SK-N-SH (cell line): ENCODE data around the gene CDIPT. TPM values are rescaled to one million over a fixed set of nuclear protein-coding genes. Genes with fewer than 3 reads are reported as not detected.

Source experiments
- CTCF ChIA-PET: fragments of 300-600, 350-600 bp; formaldehyde crosslinking; extraction: SDS; loops from one replicate; lab custom pipeline; 2021; lab: Yijun Ruan, JAX
- POLR2A ChIA-PET: fragments of 350-600 bp; sonication (Branson Sonifier 250); formaldehyde crosslinking; extraction: SDS; loops from one replicate; lab custom pipeline; 2020; ENCODE audit warnings: antibody characterized with exemption, inconsistent platforms; lab: Yijun Ruan, JAX
- DNase-seq: peaks from one replicate; pipeline ENCODE4 v3.0.0; 2012
- H2AFZ ChIP-seq: fragments of 200-600 bp; sonication (generic); 2 replicates; pipeline ENCODE4 v1.8.1; 2016; ENCODE audit warnings: antibody characterized with exemption, mild to moderate bottlenecking, low read depth
- H3F3A ChIP-seq: fragments of 200-600 bp; sonication (generic); replicated peaks from 2 replicates; pipeline ENCODE3; 2016; ENCODE audit warnings: antibody characterized with exemption, mild to moderate bottlenecking; ENCODE audit not compliant: insufficient read depth
- H3K27ac ChIP-seq, 2 experiments: fragments of 200-500 bp in 1 of 2; fragments of 200-600 bp in 1 of 2; sonication (Bioruptor generic) in 1 of 2; sonication (generic), shearing (Covaris generic) in 1 of 2; 2 replicates each; pipeline versions ENCODE4 v1.5.1 to v1.6.1; 2014 to 2016; ENCODE audit warnings: low read depth in 2 of 2, inconsistent platforms in 1 of 2, low read length in 1 of 2, mild to moderate bottlenecking in 1 of 2, mixed read lengths in 1 of 2
- H3K27me3 ChIP-seq: fragments of 200-600 bp; sonication (generic), shearing (Covaris generic); 2 replicates; pipeline ENCODE4 v1.6.1; 2016; ENCODE audit warnings: mixed run types; ENCODE audit not compliant: insufficient read depth
- H3K36me3 ChIP-seq, 2 experiments: fragments of 200-500 bp in 1 of 2; fragments of 200-600 bp in 1 of 2; sonication (Bioruptor generic) in 1 of 2; sonication (generic) in 1 of 2; replicated peaks in 1 of 2; 2 replicates each; pipeline versions ENCODE3 to v1.5.1; 2014 to 2016; ENCODE audit warnings: low read length in 1 of 2, mild to moderate bottlenecking in 1 of 2; ENCODE audit not compliant: insufficient read depth in 2 of 2, control insufficient read depth in 1 of 2
- H3K4me1 ChIP-seq, 2 experiments: fragments of 200-500 bp in 1 of 2; fragments of 200-600 bp in 1 of 2; sonication (Bioruptor generic) in 1 of 2; sonication (generic), shearing (Covaris generic) in 1 of 2; 2 replicates each; pipeline versions ENCODE4 v1.5.1 to v1.6.1; 2014 to 2016; ENCODE audit warnings: low read depth in 1 of 2, low read length in 1 of 2, mixed run types in 1 of 2; ENCODE audit not compliant: insufficient read depth in 2 of 2, control insufficient read depth in 1 of 2
- H3K4me2 ChIP-seq: fragments of 200-600 bp; sonication (generic), shearing (Covaris generic); 2 replicates; pipeline ENCODE4 v1.6.1; 2017; ENCODE audit warnings: mixed run types
- H3K4me3 ChIP-seq, 2 experiments: fragments of 200-500 bp in 1 of 2; fragments of 200-600 bp in 1 of 2; sonication (Bioruptor generic) in 1 of 2; sonication (generic), shearing (Covaris generic) in 1 of 2; 2 replicates each; pipeline versions ENCODE4 v1.5.1 to v1.8.1; 2014 to 2016; ENCODE audit warnings: low read depth in 2 of 2, inconsistent platforms in 1 of 2, low read length in 1 of 2, mild to moderate bottlenecking in 1 of 2, mixed read lengths in 1 of 2, moderate library complexity in 1 of 2
- H3K79me2 ChIP-seq: fragments of 200-600 bp; sonication (generic); 2 replicates; pipeline ENCODE4 v1.8.1; 2017; ENCODE audit warnings: mild to moderate bottlenecking; ENCODE audit not compliant: insufficient read depth
- H3K9ac ChIP-seq: fragments of 200-600 bp; sonication (generic); 2 replicates; pipeline ENCODE4 v1.6.1; 2017; ENCODE audit warnings: mixed run types
- H3K9me2 ChIP-seq: fragments of 200-600 bp; sonication (generic); 2 replicates; pipeline ENCODE4 v1.6.1; 2017; ENCODE audit warnings: mixed run types
- H3K9me3 ChIP-seq: fragments of 200-600 bp; sonication (generic); 2 replicates; pipeline ENCODE4 v1.6.1; 2017; ENCODE audit warnings: mixed run types, mild to moderate bottlenecking, moderate library complexity
- H4K20me1 ChIP-seq: fragments of 200-600 bp; sonication (generic); 2 replicates; pipeline ENCODE4 v1.6.1; 2017; ENCODE audit warnings: mild to moderate bottlenecking, mixed run types; ENCODE audit not compliant: insufficient read depth
- CHD2 ChIP-seq: fragments of 150-350 bp; IDR thresholded peaks from 2 replicates; pipeline ENCODE4 v1.6.1; 2018; ENCODE audit warnings: low read length; ENCODE audit not compliant: partially characterized antibody
- ELF1 ChIP-seq: IDR thresholded peaks from 2 replicates; pipeline ENCODE4 v1.4.0; 2012
- EP300 ChIP-seq, 2 experiments: IDR thresholded peaks; 2 replicates each; pipeline versions ENCODE4 v1.4.0 to v1.6.1; 2012; ENCODE audit warnings: borderline replicate concordance in 1 of 2, low read depth in 1 of 2, low read length in 1 of 2
- EZH2phosphoT487 ChIP-seq: fragments of 200-600 bp; sonication (generic); IDR thresholded peaks from 2 replicates; pipeline ENCODE4 v1.6.1; 2017; ENCODE audit warnings: low read depth, mixed run types, mild to moderate bottlenecking, antibody characterized with exemption, moderate library complexity, borderline replicate concordance
- FOSL2 ChIP-seq: IDR thresholded peaks from 2 replicates; pipeline ENCODE4 v1.4.0; 2012; ENCODE audit warnings: low read depth, mild to moderate bottlenecking, moderate library complexity, borderline replicate concordance
- FOXM1 ChIP-seq: IDR thresholded peaks from 2 replicates; pipeline ENCODE4 v1.4.0; 2012; ENCODE audit warnings: low read depth, mild to moderate bottlenecking
- GABPA ChIP-seq: IDR thresholded peaks from 2 replicates; pipeline ENCODE4 v1.4.0; 2012; ENCODE audit warnings: low read depth, mild to moderate bottlenecking
- MEF2A ChIP-seq: IDR thresholded peaks from 2 replicates; pipeline ENCODE4 v1.4.0; 2012; ENCODE audit warnings: low read depth, borderline replicate concordance
- MXI1 ChIP-seq: IDR thresholded peaks from 2 replicates; pipeline ENCODE4 v1.6.1; 2012; ENCODE audit warnings: mild to moderate bottlenecking, low read depth, low read length, improper control_type of control experiment
- NFIC ChIP-seq: IDR thresholded peaks from 2 replicates; pipeline ENCODE4 v1.4.0; 2012; ENCODE audit warnings: borderline replicate concordance
- NRF1 ChIP-seq: IDR thresholded peaks from 2 replicates; pipeline ENCODE4 v1.6.1; 2012; ENCODE audit warnings: low read depth, mild to moderate bottlenecking, low read length
- PBX3 ChIP-seq: IDR thresholded peaks from 2 replicates; pipeline ENCODE4; 2012
- POLR2AphosphoS5 ChIP-seq: IDR thresholded peaks from 2 replicates; pipeline ENCODE4 v1.6.1; 2012; ENCODE audit warnings: low read depth, low read length
- RAD21 ChIP-seq: IDR thresholded peaks from 2 replicates; pipeline ENCODE4 v1.6.1; 2012; ENCODE audit warnings: mild to moderate bottlenecking, low read length
- RXRA ChIP-seq: IDR thresholded peaks from 2 replicates; pipeline ENCODE4 v1.4.0; 2012; ENCODE audit warnings: low read depth, mild to moderate bottlenecking, borderline replicate concordance
- SIN3A ChIP-seq: IDR thresholded peaks from 2 replicates; pipeline ENCODE4 v1.6.1; 2012; ENCODE audit warnings: low read depth, mild to moderate bottlenecking, low read length, moderate library complexity, borderline replicate concordance
- SMC3 ChIP-seq: IDR thresholded peaks from 2 replicates; pipeline ENCODE4 v1.6.1; 2012; ENCODE audit warnings: low read depth, low read length, improper control_type of control experiment
- YY1 ChIP-seq: IDR thresholded peaks from 2 replicates; pipeline ENCODE4 v1.4.0; 2012; ENCODE audit warnings: low read depth, mild to moderate bottlenecking
- WGBS: methylation state at CpG from one replicate; pipeline ENCODE4 v1.1.6; 2017; ENCODE audit warnings: low lambda C conversion rate; 5-methylcytosine and 5-hydroxymethylcytosine counted together
- polyA plus RNA-seq, 3 experiments: library from polyadenylated mRNA; depleted of rRNA; stranded (reverse); fragments of >200 nt; gene quantifications; 2 replicates each; pipeline ENCODE4 v1.2.3, GENCODE V29; 2012
- TF ChIP-seq, protein P1 (sequence below): fragments of 200-600 bp; sonication (generic); IDR thresholded peaks from 2 replicates; pipeline ENCODE4 v1.6.1; 2017; ENCODE audit warnings: antibody characterized with exemption, mild to moderate bottlenecking, moderate library complexity
- TF ChIP-seq, protein P2 (sequence below): fragments of 150-350 bp; IDR thresholded peaks from 2 replicates; pipeline ENCODE4 v1.6.1; 2017; ENCODE audit warnings: antibody characterized with exemption, low read length, low read depth, borderline replicate concordance
- TF ChIP-seq, protein P3 (sequence below): IDR thresholded peaks from 2 replicates; pipeline ENCODE4 v1.4.0; 2012; ENCODE audit warnings: low read depth, borderline replicate concordance

CDIPT gene
- polyA plus RNA-seq, 1 of the 3 experiments (the other 2 are of a cell fraction) = 90.7 TPM

DNA sequence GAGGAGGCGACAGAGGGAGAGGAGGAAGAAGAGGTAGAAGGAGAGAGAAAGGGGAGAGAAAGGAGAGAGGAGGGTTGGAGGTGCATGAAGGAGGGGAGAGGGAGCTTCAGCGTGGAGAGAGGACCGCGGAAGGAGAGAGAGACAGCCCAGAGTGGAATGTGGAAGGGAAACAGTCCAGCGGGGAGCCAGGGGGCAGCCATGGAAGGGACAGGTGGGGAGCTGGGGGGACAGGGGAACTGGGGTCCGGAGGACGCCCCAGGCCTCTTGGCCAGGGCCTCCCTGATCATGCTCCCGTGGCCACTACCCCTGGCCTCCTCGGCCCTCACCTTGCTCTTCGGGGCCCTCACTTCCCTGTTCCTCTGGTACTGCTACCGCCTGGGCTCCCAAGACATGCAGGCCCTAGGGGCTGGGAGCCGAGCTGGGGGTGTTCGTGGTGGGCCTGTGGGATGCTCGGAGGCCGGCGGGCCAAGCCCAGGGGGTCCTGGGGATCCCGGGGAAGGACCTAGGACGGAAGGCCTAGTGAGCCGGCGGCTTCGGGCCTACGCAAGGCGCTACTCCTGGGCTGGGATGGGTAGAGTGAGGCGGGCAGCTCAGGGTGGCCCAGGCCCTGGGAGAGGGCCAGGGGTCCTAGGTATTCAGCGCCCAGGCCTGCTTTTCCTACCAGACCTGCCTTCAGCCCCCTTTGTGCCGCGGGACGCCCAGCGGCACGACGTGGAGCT is 38.0 kb upstream of the CDIPT start (continued):
- no peak for TF ChIP-seq POLR2AphosphoS5
- TF ChIP-seq, protein P1, sequence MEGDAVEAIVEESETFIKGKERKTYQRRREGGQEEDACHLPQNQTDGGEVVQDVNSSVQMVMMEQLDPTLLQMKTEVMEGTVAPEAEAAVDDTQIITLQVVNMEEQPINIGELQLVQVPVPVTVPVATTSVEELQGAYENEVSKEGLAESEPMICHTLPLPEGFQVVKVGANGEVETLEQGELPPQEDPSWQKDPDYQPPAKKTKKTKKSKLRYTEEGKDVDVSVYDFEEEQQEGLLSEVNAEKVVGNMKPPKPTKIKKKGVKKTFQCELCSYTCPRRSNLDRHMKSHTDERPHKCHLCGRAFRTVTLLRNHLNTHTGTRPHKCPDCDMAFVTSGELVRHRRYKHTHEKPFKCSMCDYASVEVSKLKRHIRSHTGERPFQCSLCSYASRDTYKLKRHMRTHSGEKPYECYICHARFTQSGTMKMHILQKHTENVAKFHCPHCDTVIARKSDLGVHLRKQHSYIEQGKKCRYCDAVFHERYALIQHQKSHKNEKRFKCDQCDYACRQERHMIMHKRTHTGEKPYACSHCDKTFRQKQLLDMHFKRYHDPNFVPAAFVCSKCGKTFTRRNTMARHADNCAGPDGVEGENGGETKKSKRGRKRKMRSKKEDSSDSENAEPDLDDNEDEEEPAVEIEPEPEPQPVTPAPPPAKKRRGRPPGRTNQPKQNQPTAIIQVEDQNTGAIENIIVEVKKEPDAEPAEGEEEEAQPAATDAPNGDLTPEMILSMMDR = no peak

- H3K9me3 ChIP-seq = no peaks in the 10 kb centered on the region
- peak within 1 kb of the TSS; percentile 90 to 94 for H3K27ac ChIP-seq
- 0 out of 2 replicates have a peak, but pooled peaks cover 3% of the 10 kb centered on the region for H4K20me1 ChIP-seq
- H3K4me3 ChIP-seq = peak within 1 kb of the TSS; percentile 54 to 89
- peak; percentile 92 for DNase-seq
- CTCF ChIA-PET = interaction anchor here (0.9 to 3.3 kb wide), 17 partner anchors 9 to 132 kb away, joined by 3 to 14 read pairs (median 4); partner anchors contain the start of genes KCTD13, KIF22, PAGR1 and PRRT2
- peaks cover 3 to 4% of the 10 kb centered on the region in 2 experiments for H3K36me3 ChIP-seq
- WGBS = 1% methylated on average over 29 of the region's 67 CpGs
- peaks cover 15% of the 10 kb centered on the region for H3F3A ChIP-seq
- H3K9ac ChIP-seq = peak within 1 kb of the TSS; percentile 87
- POLR2A ChIA-PET = interaction anchor here (0.7 to 3.2 kb wide), 11 partner anchors 11 to 132 kb away, joined by 3 to 12 read pairs (median 3); partner anchors contain the start of genes HIRIP3, KCTD13, KIF22 and PAGR1
- H3K4me1 ChIP-seq = peaks cover 0 to 20% of the 10 kb centered on the region in 2 experiments; a peak in 1 of 4 replicates
- peaks cover 39% of the 10 kb centered on the region for H3K79me2 ChIP-seq
- no peaks in the 10 kb centered on the region for H3K9me2 ChIP-seq
- H3K27me3 ChIP-seq = no peaks in the 10 kb centered on the region
- H2AFZ ChIP-seq = peak within 1 kb of the TSS; percentile 96
- peak within 1 kb of the TSS; percentile 100 for H3K4me2 ChIP-seq
- TF ChIP-seq MEF2A (no peak), ELF1 (peak; percentile 43; the same call in 1 of the 2 replicates), FOSL2 (no peak), EP300 (IDR thresholded peaks at IDR 0.05; ENCODE audit: borderline replicate concordance in 1 of 2, low read depth in 1 of 2, low read length in 1 of 2) (no peak), MXI1 (peak; percentile 91), RAD21 (no peak), EZH2phosphoT487 (no peak), POLR2AphosphoS5 (peak; percentile 52), NRF1 (no peak), PBX3 (peak; percentile 15; the same call in 1 of the 2 replicates), NFIC (no peak), FOXM1 (no peak), YY1 (no peak), SMC3 (no peak), CHD2 (peak; percentile 54), RXRA (no peak), GABPA (no peak; the same call in 1 of the 2 replicates), SIN3A (peak; percentile 43; the same call in 1 of the 2 replicates)
- TF ChIP-seq, protein P2, sequence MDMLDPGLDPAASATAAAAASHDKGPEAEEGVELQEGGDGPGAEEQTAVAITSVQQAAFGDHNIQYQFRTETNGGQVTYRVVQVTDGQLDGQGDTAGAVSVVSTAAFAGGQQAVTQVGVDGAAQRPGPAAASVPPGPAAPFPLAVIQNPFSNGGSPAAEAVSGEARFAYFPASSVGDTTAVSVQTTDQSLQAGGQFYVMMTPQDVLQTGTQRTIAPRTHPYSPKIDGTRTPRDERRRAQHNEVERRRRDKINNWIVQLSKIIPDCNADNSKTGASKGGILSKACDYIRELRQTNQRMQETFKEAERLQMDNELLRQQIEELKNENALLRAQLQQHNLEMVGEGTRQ = no peak
- TF ChIP-seq, protein P1 = no peak
- TF ChIP-seq, protein P3, sequence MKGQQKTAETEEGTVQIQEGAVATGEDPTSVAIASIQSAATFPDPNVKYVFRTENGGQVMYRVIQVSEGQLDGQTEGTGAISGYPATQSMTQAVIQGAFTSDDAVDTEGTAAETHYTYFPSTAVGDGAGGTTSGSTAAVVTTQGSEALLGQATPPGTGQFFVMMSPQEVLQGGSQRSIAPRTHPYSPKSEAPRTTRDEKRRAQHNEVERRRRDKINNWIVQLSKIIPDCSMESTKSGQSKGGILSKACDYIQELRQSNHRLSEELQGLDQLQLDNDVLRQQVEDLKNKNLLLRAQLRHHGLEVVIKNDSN = peak; percentile 78; the same call in 1 of the 2 replicates
Measured at GRCh38 chr16:29900102-29900887, 37.3 kb upstream of the CDIPT start, which contains the start of gene ASPHD1. TSS of gene ASPHD1 (plus strand) at chr16:29900488. CDS start at chr16:29900972, 484 bp downstream.
